Sigmoid colon (tissue), 4 donors: ENCODE data around the gene PPP1R26.

ENCODE experiments used
- POLR2A ChIP-seq, 2 donors: fragments of 450-650 bp; IDR thresholded peaks; one replicate each; pipeline ENCODE4 v1.6.1; 2016; ENCODE audit warnings: antibody characterized with exemption in 2 of 2, mild to moderate bottlenecking in 2 of 2, moderate library complexity in 2 of 2
- POLR2AphosphoS5 ChIP-seq, 4 donors: sonication (generic); formaldehyde crosslinking; IDR thresholded peaks; one replicate each; pipeline ENCODE4 v1.6.1; 2017; ENCODE audit warnings: antibody characterized with exemption in 4 of 4
- TF ChIP-seq, protein P1 (sequence below), 4 experiments: fragments of 450-650 bp in 3 of 4; fragments of 200-600 bp in 1 of 4; IDR thresholded peaks; one replicate each; pipeline ENCODE4 v1.5.1; 2016 to 2019; ENCODE audit warnings: antibody characterized with exemption in 4 of 4, mild to moderate bottlenecking in 3 of 4, moderate library complexity in 2 of 4

DNA sequence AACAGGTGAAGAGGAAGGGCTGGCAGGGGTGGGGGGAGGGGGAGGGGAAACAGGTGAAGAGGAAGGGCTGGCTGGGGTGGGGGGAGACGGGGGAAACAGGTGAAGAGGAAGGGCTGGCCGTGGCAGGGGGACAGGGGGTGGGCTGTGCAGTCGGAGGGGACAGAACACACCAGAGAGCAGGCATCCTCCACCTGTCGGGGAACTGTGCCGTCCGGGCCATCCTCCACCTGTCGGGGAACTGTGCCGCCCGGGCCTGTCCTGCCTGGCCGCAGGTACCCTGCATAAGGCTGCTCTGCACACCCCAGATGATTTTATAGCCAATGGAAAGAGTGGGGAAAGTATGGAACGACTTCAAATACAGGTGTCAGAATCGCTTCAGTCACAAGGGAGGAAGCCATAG, 32.5 kb upstream of the PPP1R26 start:
- TF ChIP-seq, protein P1, sequence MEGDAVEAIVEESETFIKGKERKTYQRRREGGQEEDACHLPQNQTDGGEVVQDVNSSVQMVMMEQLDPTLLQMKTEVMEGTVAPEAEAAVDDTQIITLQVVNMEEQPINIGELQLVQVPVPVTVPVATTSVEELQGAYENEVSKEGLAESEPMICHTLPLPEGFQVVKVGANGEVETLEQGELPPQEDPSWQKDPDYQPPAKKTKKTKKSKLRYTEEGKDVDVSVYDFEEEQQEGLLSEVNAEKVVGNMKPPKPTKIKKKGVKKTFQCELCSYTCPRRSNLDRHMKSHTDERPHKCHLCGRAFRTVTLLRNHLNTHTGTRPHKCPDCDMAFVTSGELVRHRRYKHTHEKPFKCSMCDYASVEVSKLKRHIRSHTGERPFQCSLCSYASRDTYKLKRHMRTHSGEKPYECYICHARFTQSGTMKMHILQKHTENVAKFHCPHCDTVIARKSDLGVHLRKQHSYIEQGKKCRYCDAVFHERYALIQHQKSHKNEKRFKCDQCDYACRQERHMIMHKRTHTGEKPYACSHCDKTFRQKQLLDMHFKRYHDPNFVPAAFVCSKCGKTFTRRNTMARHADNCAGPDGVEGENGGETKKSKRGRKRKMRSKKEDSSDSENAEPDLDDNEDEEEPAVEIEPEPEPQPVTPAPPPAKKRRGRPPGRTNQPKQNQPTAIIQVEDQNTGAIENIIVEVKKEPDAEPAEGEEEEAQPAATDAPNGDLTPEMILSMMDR (IDR thresholded peaks at IDR 0.05): no peak
- no peak for TF ChIP-seq POLR2A (IDR thresholded peaks at IDR 0.05)
- no peak for TF ChIP-seq POLR2AphosphoS5 (IDR thresholded peaks at IDR 0.05)
